Liver (tissue), 9 donors: ENCODE measurements around the gene ATP10B. TPM values are rescaled to one million over a fixed set of nuclear protein-coding genes. Genes with fewer than 3 reads are reported as not detected.

Experiments
- DNase-seq: peaks from one replicate; pipeline ENCODE4 v3.0.0-alpha.2; 2017; ENCODE audit warnings: low spot score
- H3K27ac ChIP-seq, 2 donors: one replicate each; pipeline ENCODE4 v1.7.0; 2013; ENCODE audit warnings: inconsistent platforms in 2 of 2, low read length in 2 of 2, control low read depth in 1 of 2, low read depth in 1 of 2, mild to moderate bottlenecking in 1 of 2
- H3K27me3 ChIP-seq, 4 donors: one replicate each; pipeline versions ENCODE4 v1.6.1 to v1.7.0; 2013; ENCODE audit warnings: low read length in 3 of 4, inconsistent platforms in 1 of 4, mild to moderate bottlenecking in 1 of 4, moderate library complexity in 1 of 4; ENCODE audit not compliant: control insufficient read depth in 4 of 4, insufficient read depth in 4 of 4
- H3K36me3 ChIP-seq, 4 donors: one replicate each; pipeline versions ENCODE4 v1.6.1 to v1.7.0; 2013; ENCODE audit warnings: low read length in 3 of 4, mild to moderate bottlenecking in 3 of 4, low read depth in 1 of 4, moderate library complexity in 1 of 4; ENCODE audit not compliant: control insufficient read depth in 4 of 4, insufficient read depth in 3 of 4
- H3K4me1 ChIP-seq, 4 donors: one replicate each; pipeline versions ENCODE4 v1.6.1 to v1.7.0; 2013; ENCODE audit warnings: low read length in 3 of 4, mild to moderate bottlenecking in 3 of 4, moderate library complexity in 1 of 4; ENCODE audit not compliant: control insufficient read depth in 4 of 4, insufficient read depth in 4 of 4
- H3K4me3 ChIP-seq, 3 donors: one replicate each; pipeline versions ENCODE4 v1.6.1 to v1.7.0; 2013; ENCODE audit warnings: low read length in 3 of 3, control low read depth in 1 of 3, low read depth in 1 of 3, mild to moderate bottlenecking in 1 of 3
- H3K9ac ChIP-seq, 2 donors: one replicate each; pipeline ENCODE4 v1.7.0; 2013; ENCODE audit warnings: low read length in 2 of 2, mild to moderate bottlenecking in 2 of 2, moderate library complexity in 2 of 2, control low read depth in 1 of 2, low read depth in 1 of 2
- H3K9me3 ChIP-seq, 4 donors: one replicate each; pipeline versions ENCODE4 v1.6.1 to v1.7.0; 2013; ENCODE audit warnings: low read length in 3 of 4; ENCODE audit not compliant: control insufficient read depth in 4 of 4
- ATF3 ChIP-seq: IDR thresholded peaks from 2 replicates; pipeline ENCODE4 v1.6.1; 2016; ENCODE audit warnings: antibody characterized with exemption
- CTCF ChIP-seq: fragments of 150-350 bp; IDR thresholded peaks from 2 replicates; pipeline ENCODE4 v1.5.1; 2017; ENCODE audit warnings: improper control_type of control experiment, low read depth, low read length; ENCODE audit not compliant: missing input control
- EGR1 ChIP-seq, 2 donors: IDR thresholded peaks; 2 replicates each; pipeline ENCODE4 v1.6.1; 2016 to 2018; ENCODE audit warnings: antibody characterized with exemption in 2 of 2, low read depth in 2 of 2
- FOXA1 ChIP-seq: IDR thresholded peaks from 2 replicates; pipeline ENCODE4 v1.6.1; 2016; ENCODE audit warnings: antibody characterized with exemption
- GABPA ChIP-seq, 2 donors: IDR thresholded peaks in 1 of 2; conservative IDR thresholded peaks in 1 of 2; 2 replicates each; pipeline ENCODE4 v1.6.1; 2016; ENCODE audit warnings: antibody characterized with exemption in 2 of 2, mild to moderate bottlenecking in 1 of 2, moderate library complexity in 1 of 2
- HNF4A ChIP-seq, 2 donors: conservative IDR thresholded peaks; 2 replicates each; pipeline ENCODE4 v1.6.1; 2016; ENCODE audit warnings: antibody characterized with exemption in 2 of 2, mild to moderate bottlenecking in 2 of 2
- HNF4G ChIP-seq: IDR thresholded peaks from 2 replicates; pipeline ENCODE4 v1.6.1; 2016; ENCODE audit warnings: antibody characterized with exemption
- JUND ChIP-seq, 2 donors: IDR thresholded peaks; 2 replicates each; pipeline ENCODE4 v1.6.1; 2016; ENCODE audit warnings: antibody characterized with exemption in 2 of 2
- MAX ChIP-seq: IDR thresholded peaks from 2 replicates; pipeline ENCODE4 v1.6.1; 2016; ENCODE audit warnings: antibody characterized with exemption
- NR2F2 ChIP-seq: IDR thresholded peaks from 2 replicates; pipeline ENCODE4 v1.6.1; 2016; ENCODE audit warnings: antibody characterized with exemption
- RAD21 ChIP-seq, 2 donors: IDR thresholded peaks; 2 replicates each; pipeline ENCODE4 v1.6.1; 2016; ENCODE audit warnings: antibody characterized with exemption in 2 of 2, mild to moderate bottlenecking in 2 of 2
- REST ChIP-seq: IDR thresholded peaks from 2 replicates; pipeline ENCODE4 v1.6.1; 2016; ENCODE audit warnings: antibody characterized with exemption, mild to moderate bottlenecking
- SP1 ChIP-seq: IDR thresholded peaks from 2 replicates; pipeline ENCODE4 v1.6.1; 2018; ENCODE audit warnings: antibody characterized with exemption, mild to moderate bottlenecking
- TAF1 ChIP-seq: conservative IDR thresholded peaks from 2 replicates; pipeline ENCODE4 v1.6.1; 2016; ENCODE audit warnings: antibody characterized with exemption, mild to moderate bottlenecking
- YY1 ChIP-seq: IDR thresholded peaks from 2 replicates; pipeline ENCODE4 v1.6.1; 2016; ENCODE audit warnings: antibody characterized with exemption, mild to moderate bottlenecking
- ZBTB33 ChIP-seq: IDR thresholded peaks from 2 replicates; pipeline ENCODE4 v1.6.1; 2016; ENCODE audit warnings: antibody characterized with exemption
- WGBS: extraction: QIAGEN DNeasy Blood & Tissue Kit; methylation state at CpG from one replicate; pipeline ENCODE4 v1.1.7; 2013; 5-methylcytosine and 5-hydroxymethylcytosine counted together
- polyA plus RNA-seq, 2 donors: library from polyadenylated mRNA; stranded (reverse) in 1 of 2; unstranded in 1 of 2; fragments of 200-250 nt in 1 of 2; fragments of >200 nt in 1 of 2; fragmentation: Nextera tagmentation in 1 of 2; extraction: Ambion mirVana in 1 of 2; gene quantifications; one replicate each; pipeline versions ENCODE4 v1.2.1 to v1.2.3, GENCODE V29; 2013 to 2015
- total RNA-seq, 2 donors: library from RNA; depleted of rRNA; stranded (reverse); fragments of >200 nt; gene quantifications; one replicate each; pipeline ENCODE4 v1.2.3, GENCODE V29; 2014
- donor health status: healthy.
- donor health status: healthy.
- donor health status: healthy.
- donor health status: healthy.
- donor health status: healthy.

ATP10B gene
- total and polyA plus RNA-seq, 4 donors, result 0.05 to 0.67 (median 0.05) TPM; not detected in 1

- no peak overlapping the region for H3K27ac ChIP-seq
- WGBS, result 84% methylated on average over 1 of the region's 1 CpG
Observed at GRCh38 chr5:160545832-160546231, 306.2 kb downstream of the ATP10B start.

More at GRCh38 chr5:160545832-160546231, 306.2 kb downstream of the ATP10B start:
- H3K4me1 ChIP-seq, result no peaks in the 10 kb centered on the region
- H3K4me3 ChIP-seq, result no peak overlapping the region
- peaks cover 0 to 2% (median 0%) of the 10 kb centered on the region in 4 donors for H3K27me3 ChIP-seq
- DNase-seq, result no peak
- H3K9ac ChIP-seq, result no peak overlapping the region
- H3K36me3 ChIP-seq, result no peaks in the 10 kb centered on the region
- H3K9me3 ChIP-seq, result peaks cover 0 to 3% (median 0%) of the 10 kb centered on the region in 4 donors
- TF ChIP-seq HNF4G (no peak), HNF4A (conservative IDR thresholded peaks at IDR 0.05) (no peak), MAX (no peak), REST (no peak), NR2F2 (no peak), GABPA (IDR thresholded peaks at IDR 0.05 in 1 of 2, conservative IDR thresholded peaks at IDR 0.05 in 1 of 2) (no peak), ZBTB33 (no peak), YY1 (no peak), FOXA1 (no peak), JUND (IDR thresholded peaks at IDR 0.05) (no peak), CTCF (no peak), TAF1 (no peak), RAD21 (IDR thresholded peaks at IDR 0.05) (no peak), SP1 (no peak), ATF3 (no peak), EGR1 (IDR thresholded peaks at IDR 0.05; ENCODE audit: low read depth in 2 of 2) (no peak)
